ENCODE results near the gene TNS3.

The TNS3 gene

DNA sequence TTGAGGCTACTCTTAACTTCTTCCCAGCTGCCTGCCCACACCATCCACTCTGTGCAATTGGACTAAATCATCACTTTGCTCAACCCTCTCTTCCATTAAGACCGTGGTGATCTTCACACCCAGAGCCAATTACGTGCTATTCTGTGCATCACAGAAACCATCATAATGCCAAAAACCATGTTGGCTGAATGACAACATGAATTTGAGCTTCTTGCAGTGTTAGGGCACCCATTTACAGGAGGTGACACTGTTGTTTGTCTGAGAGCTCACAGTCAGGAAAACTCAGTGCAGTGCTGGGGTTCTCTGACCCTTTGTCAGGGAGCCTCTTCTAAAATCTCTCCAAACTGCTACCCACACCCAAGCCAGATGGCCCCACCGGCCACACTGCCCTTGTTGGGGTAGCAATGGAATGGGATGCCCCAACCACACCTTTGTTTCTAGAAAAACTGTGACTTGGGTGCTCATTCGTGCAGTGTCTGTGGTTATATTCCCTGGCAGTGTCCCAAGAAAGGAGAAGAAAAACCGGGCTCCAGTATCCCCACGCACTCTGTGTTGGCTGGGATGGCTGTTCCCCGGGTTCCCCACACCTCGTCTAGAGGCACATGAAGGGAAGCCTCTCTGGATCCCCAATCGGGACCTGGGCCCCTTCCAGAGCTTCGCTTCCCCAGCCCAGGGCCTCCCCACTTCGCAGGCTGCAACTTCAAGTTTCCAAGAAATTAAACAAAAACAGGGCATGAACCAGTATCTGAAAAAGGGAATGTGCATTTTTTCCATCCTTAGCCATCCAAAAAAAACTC is 2.0 kb upstream of the TNS3 start:
- H3K27ac Mint-ChIP-seq (ENCODE audit: low read depth), result no peak overlapping the region
- no peaks in the 10 kb centered on the region for H3K9me3 Mint-ChIP-seq
- peaks cover 2% of the 10 kb centered on the region for H3K36me3 Mint-ChIP-seq (ENCODE audit: insufficient read depth)
- no peak for DNase-seq (ENCODE audit: low spot score in 2 of 2)
- ATAC-seq (replicated peaks; ENCODE audit: extremely low read depth, poor library complexity, severe bottlenecking), result no peak
- peaks cover 28% of the 10 kb centered on the region for H3K27me3 Mint-ChIP-seq
- no peak overlapping the region for H3K4me3 Mint-ChIP-seq
- H3K4me1 Mint-ChIP-seq, result no peaks in the 10 kb centered on the region

DNA sequence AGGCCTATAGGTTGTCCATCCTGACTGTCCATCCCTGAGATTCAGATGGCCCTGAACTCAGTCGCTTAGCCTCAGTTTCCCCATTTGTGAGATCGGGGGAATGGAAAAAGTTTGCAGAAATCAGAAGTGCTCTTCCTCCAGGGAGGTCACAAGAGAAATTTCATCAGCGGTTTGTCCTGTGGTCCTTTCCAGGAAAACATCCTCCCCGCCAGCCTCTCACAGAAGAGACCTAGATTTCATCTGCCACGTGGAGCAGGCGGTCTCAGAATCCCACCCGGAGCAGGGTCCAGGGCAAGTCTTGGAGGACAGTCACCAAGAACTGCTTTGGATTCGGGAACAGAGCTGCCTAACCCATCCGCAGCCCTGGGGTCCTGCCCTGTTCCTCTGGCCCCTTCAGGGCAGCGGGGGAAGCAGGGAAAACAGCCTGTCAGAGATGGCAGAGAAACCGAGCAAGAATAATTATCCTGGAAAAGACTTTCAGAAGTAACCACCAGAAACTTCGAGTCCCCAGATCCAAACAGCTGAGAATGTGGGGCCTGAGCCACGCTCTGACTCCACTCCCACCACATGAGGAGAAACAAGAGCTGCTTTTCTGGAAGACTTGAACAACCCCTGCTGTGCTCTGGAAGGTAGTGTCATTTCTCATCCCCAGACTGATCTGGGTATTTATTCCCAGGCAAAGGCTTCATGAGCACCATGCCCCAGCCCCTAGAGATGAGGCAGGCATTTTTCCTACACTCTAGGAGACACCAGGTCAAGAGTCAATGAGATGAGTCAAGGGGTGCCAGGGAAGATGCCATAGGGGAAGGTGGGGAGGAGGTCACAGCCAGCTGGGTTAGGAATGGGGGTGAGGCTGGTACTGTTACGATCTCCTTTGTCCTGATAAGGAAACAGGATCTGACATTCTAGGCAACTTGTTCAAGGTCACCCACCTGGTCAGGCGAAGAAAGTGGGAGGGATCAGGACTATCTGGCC is 1.1 kb upstream of the TNS3 start:
- DNase-seq (ENCODE audit: low spot score in 2 of 2), result no peak
- no peaks in the 10 kb centered on the region for H3K9me3 Mint-ChIP-seq
- peaks cover 2% of the 10 kb centered on the region for H3K36me3 Mint-ChIP-seq (ENCODE audit: insufficient read depth)
- H3K27me3 Mint-ChIP-seq, result peaks cover 28% of the 10 kb centered on the region
- H3K27ac Mint-ChIP-seq (ENCODE audit: low read depth), result no peak overlapping the region
- no peak for ATAC-seq (replicated peaks; ENCODE audit: extremely low read depth, poor library complexity, severe bottlenecking)
- no peaks in the 10 kb centered on the region for H3K4me1 Mint-ChIP-seq
- H3K4me3 Mint-ChIP-seq, result no peak overlapping the region

DNA sequence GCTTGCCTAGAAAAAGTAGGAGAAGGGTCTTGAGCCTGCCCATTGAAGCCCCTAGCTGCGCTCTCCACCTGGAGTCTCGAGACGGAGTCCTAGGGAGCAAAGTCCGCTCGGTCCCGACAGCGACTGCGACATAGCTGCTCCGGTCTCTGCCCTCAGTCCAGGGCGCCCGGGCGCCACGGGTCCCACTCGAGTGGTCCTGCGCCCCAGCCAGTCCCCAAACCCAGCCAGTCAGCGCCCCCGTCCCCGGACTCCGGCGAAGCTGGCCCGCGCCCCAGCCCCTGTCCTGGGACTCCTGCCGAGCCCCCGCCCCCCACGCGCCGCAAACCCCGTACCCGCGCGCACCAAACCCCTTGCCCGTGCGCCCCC is 490 bp downstream of the TNS3 start:
- H3K4me1 Mint-ChIP-seq, result no peaks in the 10 kb centered on the region
- H3K9me3 Mint-ChIP-seq, result peaks cover 5% of the 10 kb centered on the region
- H3K36me3 Mint-ChIP-seq (ENCODE audit: insufficient read depth), result peaks cover 2% of the 10 kb centered on the region
- DNase-seq (ENCODE audit: low spot score in 2 of 2) (no peak), ATAC-seq (replicated peaks; ENCODE audit: extremely low read depth, poor library complexity, severe bottlenecking) (no peak)
- H3K4me3 Mint-ChIP-seq, result no peak overlapping the region
- H3K27me3 Mint-ChIP-seq, result peaks cover 28% of the 10 kb centered on the region
- no peak overlapping the region for H3K27ac Mint-ChIP-seq (ENCODE audit: low read depth)

DNA sequence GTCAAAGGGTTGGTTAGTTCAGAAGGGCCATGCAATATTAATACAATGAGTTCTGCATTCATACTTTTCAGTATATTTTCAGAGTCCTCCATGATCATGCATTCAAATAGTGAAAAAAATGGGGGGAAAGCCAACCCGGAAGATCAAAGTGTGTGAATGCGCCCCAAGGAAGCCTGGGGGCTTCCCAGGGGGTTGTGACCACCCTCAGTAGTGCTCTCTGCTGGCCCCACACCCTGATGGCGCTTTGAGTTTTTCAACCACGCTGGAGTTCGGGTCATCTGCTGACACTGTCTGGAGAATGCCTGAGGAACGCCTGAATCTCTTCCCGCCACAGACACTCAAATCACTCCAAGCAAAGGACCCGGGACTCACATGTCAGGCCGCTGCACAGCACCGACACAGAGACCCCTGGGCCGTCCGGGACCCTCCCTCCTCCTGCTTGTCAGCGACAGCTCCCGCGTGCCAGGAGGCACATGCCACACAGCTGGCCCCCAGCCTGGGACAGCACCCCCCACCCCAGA is 1.0 kb downstream of the TNS3 start:
- H3K36me3 Mint-ChIP-seq (ENCODE audit: insufficient read depth), result peaks cover 2% of the 10 kb centered on the region
- H3K4me1 Mint-ChIP-seq, result no peaks in the 10 kb centered on the region
- no peak overlapping the region for H3K27ac Mint-ChIP-seq (ENCODE audit: low read depth)
- DNase-seq (ENCODE audit: low spot score in 2 of 2) (no peak), ATAC-seq (replicated peaks; ENCODE audit: extremely low read depth, poor library complexity, severe bottlenecking) (no peak)
- H3K27me3 Mint-ChIP-seq, result peaks cover 28% of the 10 kb centered on the region
- peak overlapping the region; percentile 16 for H3K4me3 Mint-ChIP-seq
- peaks cover 5% of the 10 kb centered on the region for H3K9me3 Mint-ChIP-seq

DNA sequence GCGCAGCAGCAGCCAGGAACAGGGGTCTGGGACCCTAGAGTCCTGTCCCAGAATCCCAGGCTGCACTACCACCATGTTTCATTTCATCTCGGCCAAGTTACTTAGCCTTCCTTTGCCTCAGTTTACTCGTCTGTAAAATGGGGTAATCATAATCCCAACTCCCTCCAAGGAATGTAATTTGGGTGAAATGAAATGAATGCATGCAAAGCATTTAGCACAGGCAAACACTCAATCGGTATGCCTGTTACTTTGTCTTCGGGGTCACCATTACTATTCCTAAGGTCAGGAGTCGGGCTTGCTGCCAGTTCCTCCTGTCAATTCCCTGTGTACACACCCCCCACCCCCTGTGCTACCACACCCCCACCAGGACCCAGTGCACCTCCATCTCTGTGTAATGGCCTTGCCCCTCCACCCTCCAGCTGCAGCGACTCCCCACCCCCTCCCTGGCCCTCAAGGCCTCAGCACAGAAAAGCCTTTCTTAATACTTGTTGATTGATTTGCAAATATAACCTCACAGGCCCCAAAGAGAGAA is 1.7 kb downstream of the TNS3 start:
- H3K9me3 Mint-ChIP-seq, result peaks cover 5% of the 10 kb centered on the region
- no peak for ATAC-seq (replicated peaks; ENCODE audit: extremely low read depth, poor library complexity, severe bottlenecking)
- no peak for DNase-seq (ENCODE audit: low spot score in 2 of 2)
- H3K27ac Mint-ChIP-seq (ENCODE audit: low read depth), result no peak overlapping the region
- no peak overlapping the region for H3K4me3 Mint-ChIP-seq
- H3K36me3 Mint-ChIP-seq (ENCODE audit: insufficient read depth), result peaks cover 2% of the 10 kb centered on the region
- H3K4me1 Mint-ChIP-seq, result no peaks in the 10 kb centered on the region
- H3K27me3 Mint-ChIP-seq, result peaks cover 28% of the 10 kb centered on the region

DNA sequence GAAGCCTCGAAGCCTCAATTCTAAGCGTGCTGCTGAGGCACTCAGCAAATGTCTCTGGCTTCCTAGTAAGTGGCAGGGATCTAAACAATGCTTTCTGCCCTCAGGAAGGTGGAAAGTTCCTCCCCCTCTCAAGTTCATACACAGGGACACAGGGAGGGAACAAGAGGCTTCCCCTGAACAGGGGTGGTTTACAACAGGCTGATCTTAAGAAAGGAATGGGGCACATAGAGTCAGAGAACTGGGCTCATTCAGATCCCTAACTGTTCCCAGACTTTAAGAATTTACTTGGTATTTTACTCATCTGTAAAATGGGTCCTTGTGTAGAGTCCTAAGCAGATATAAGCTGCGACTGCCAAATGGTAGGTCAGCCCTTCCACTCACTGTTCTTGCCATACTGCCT is 2.5 kb downstream of the TNS3 start:
- H3K36me3 Mint-ChIP-seq (ENCODE audit: insufficient read depth), result peaks cover 2% of the 10 kb centered on the region
- H3K27ac Mint-ChIP-seq (ENCODE audit: low read depth), result no peak overlapping the region
- DNase-seq (ENCODE audit: low spot score in 2 of 2) (no peak), ATAC-seq (replicated peaks; ENCODE audit: extremely low read depth, poor library complexity, severe bottlenecking) (no peak)
- no peaks in the 10 kb centered on the region for H3K4me1 Mint-ChIP-seq
- peaks cover 5% of the 10 kb centered on the region for H3K9me3 Mint-ChIP-seq
- peaks cover 28% of the 10 kb centered on the region for H3K27me3 Mint-ChIP-seq
- H3K4me3 Mint-ChIP-seq, result no peak overlapping the region

DNA sequence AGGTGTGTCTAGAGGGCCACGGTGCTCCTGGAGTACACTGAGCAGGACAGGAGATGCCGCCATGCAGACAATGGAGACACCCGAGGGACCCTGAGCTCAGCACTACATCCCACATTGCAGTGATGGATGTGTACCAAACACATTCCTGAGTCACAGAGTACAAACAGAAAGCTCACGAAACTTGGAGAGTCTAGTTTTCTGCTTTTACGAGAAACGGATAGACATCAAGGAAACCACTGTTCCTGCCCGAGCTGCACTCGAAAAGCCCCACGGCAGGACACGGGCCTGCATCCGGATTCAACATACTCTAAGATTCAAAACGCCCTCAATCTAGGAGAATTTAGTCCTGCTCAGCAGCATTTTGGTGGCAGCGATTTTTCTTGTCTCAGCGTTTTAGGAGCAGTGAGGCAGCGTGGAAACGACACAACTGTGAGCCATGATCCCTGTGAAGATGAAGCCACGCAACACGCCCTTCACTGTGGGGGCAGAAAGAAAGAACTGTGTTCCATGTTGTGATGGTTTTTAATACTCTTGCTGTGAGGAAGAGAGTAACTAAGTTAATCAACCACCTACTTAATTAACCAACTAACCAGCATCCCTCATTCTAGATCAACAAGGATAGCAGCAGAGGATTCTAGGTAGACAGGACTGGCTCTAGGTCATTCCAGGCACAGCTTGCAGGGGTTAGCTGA is 3.2 kb downstream of the TNS3 start:
- Mint-ChIP-seq H3K27ac (ENCODE audit: low read depth) (no peak overlapping the region), H3K27me3 (peaks cover 27% of the 10 kb centered on the region), H3K36me3 (ENCODE audit: insufficient read depth) (peaks cover 2% of the 10 kb centered on the region), H3K4me3 (no peak overlapping the region), H3K4me1 (no peaks in the 10 kb centered on the region), H3K9me3 (peaks cover 5% of the 10 kb centered on the region)
- ATAC-seq (replicated peaks; ENCODE audit: extremely low read depth, poor library complexity, severe bottlenecking) (no peak), DNase-seq (ENCODE audit: low spot score in 2 of 2) (no peak)

DNA sequence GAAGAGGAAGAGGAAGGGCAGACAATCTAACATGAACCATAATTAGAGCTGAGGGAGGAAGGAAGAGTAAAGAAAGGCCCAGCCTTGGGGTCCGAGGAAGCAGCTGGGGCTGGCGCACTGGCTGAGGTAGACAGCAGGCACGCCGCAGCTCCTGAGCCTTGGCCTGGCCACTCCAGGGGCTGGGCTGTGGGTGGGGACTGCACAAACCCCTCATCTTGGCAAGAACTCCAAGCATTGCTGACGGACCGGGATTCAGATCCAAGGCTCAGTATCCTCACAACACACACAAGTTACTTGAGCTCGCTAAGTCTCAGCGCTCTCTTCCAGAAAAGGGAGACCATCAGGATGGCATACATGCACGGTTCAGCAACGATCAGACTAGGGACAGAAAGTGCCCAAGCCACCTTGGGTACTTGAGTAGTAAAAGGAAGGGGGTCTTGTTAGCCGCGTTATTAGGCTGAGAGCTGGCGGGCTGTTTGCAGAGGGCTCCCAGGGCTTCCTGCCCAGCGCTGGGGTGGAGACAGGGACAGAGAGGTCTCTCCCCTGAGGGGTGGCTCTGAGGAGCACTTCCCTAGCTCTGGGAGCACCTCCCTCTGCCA is 4.5 kb downstream of the TNS3 start:
- Mint-ChIP-seq H3K27ac (ENCODE audit: low read depth) (no peak overlapping the region), H3K9me3 (peaks cover 5% of the 10 kb centered on the region)

DNA sequence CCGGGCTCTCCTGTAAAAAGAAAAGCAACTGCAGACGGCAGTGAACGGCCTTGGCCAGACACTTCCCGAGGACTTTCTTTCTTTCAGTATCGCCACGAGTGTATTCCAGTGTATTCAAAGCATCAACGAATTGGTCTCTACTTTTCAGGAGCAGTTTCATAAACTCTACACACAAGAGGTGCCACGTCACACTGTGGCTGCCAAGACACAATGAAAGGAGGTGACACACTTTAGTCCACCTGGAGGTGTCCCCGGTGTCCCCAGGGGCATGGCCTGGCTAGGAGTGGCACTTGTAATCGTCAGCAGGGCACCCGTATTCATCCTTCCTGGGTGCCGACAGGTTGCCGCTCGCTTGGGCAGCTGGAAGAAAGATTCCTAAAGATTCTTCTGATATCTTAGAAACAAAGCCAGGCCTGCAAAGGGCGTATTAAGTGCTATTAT is 5.0 kb downstream of the TNS3 start:
- Mint-ChIP-seq H3K9me3 (peaks cover 5% of the 10 kb centered on the region), H3K27me3 (peaks cover 10% of the 10 kb centered on the region), H3K27ac (ENCODE audit: low read depth) (no peak overlapping the region), H3K4me1 (no peaks in the 10 kb centered on the region), H3K36me3 (ENCODE audit: insufficient read depth) (peaks cover 2% of the 10 kb centered on the region), H3K4me3 (no peak overlapping the region)
- DNase-seq (ENCODE audit: low spot score in 2 of 2), result no peak
- ATAC-seq (replicated peaks; ENCODE audit: extremely low read depth, poor library complexity, severe bottlenecking), result no peak

More for the DNA sequence above, 4.5 kb downstream of the TNS3 start:
- Mint-ChIP-seq H3K36me3 (ENCODE audit: insufficient read depth) (peaks cover 2% of the 10 kb centered on the region), H3K4me3 (no peak overlapping the region), H3K27me3 (peaks cover 14% of the 10 kb centered on the region), H3K4me1 (no peaks in the 10 kb centered on the region)
- no peak for DNase-seq (ENCODE audit: low spot score in 2 of 2)
- ATAC-seq (replicated peaks; ENCODE audit: extremely low read depth, poor library complexity, severe bottlenecking), result no peak

DNA sequence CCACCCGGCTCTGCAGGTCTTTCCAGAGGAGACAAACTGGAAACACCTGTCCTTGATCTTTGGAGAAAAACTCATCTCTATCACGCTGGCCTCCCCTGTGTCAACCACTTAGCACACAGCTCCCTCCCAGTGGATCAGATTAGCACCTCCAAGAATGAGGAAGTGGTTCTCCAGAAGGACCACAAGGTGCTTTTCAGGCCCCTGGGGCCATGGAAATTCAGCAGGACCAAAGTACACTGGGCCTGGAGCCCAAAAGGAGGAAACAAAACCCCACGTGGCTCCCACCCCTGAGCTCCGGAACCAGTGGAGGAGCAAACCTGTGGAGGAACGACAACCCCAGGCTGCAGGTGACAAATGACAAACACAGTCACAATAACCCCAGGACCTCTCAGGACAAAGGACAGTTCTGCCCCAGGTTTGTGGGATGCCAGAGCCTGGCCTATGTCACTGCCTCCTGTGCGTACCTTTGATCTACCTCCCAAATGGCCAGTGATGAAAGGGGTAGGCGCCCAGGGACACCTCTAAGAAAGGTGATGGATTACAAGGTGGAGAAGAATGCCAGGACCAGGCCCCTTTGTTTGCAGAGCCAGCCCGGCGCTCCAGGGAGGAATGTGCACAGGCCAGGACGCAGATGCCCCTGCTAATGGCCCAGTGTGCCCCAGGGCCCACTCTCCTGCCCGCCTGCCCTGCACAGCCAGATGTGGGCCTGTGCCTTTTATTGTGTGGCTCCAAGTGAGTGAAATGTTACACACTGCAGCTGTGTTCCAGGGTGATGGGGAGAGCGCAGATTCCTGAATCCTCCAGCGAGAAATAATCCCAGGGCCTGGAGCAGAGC is 5.7 kb downstream of the TNS3 start:
- no peak overlapping the region for H3K4me3 Mint-ChIP-seq

More for the DNA sequence above, 5.7 kb downstream of the TNS3 start:
- Mint-ChIP-seq H3K27me3 (peaks cover 10% of the 10 kb centered on the region), H3K27ac (ENCODE audit: low read depth) (no peak overlapping the region), H3K4me1 (no peaks in the 10 kb centered on the region), H3K36me3 (ENCODE audit: insufficient read depth) (peaks cover 2% of the 10 kb centered on the region), H3K9me3 (peaks cover 5% of the 10 kb centered on the region)
- ATAC-seq (replicated peaks; ENCODE audit: extremely low read depth, poor library complexity, severe bottlenecking) (no peak), DNase-seq (ENCODE audit: low spot score in 2 of 2) (no peak)

All from central memory CD8-positive, alpha-beta T cell (primary cell).